Measurements from ENCODE around the gene SLC9A6. TPM values are rescaled to one million over a fixed set of nuclear protein-coding genes. Genes with fewer than 3 reads are reported as not detected.

The SLC9A6 gene
- total RNA-seq: 10 to 100 TPM; 15.2 to 21.7 (median 18.5) TPM

GRCh38 chrX:135985157-135985972 lies at the start of gene SLC9A6:
TSS of gene SLC9A6 (plus strand) at chrX:135985435. CDS start at chrX:135985659, 224 bp downstream.
- Histone ChIP-seq H3K9me3 (no peaks in the 10 kb centered on the region), H3K4me3 (replicated peaks in 1 of 3) (peak within 1 kb of the TSS; percentile 26 to 58 (median 45)), H3K27ac (peak within 1 kb of the TSS; percentile 28 to 63 (median 50)), H3K4me1 (no peaks in the 10 kb centered on the region), H3K36me3 (no peaks in the 10 kb centered on the region), H3K27me3 (no peaks in the 10 kb centered on the region)
- 1 to 2% methylated on average over 14 to 28 of the region's 68 CpGs for WGBS, 2 donors
- DNase-seq: peak; percentile 73 to 76
- intact Hi-C loops (cut with DNase I): no loop called here
- TF ChIP-seq POLR2A (IDR thresholded peaks at IDR 0.05): peak in 1 of 2 donors; percentile 59
- no peak for TF ChIP-seq CTCF (IDR thresholded peaks at IDR 0.05)

GRCh38 chrX:135944486-135944885 lies 40.7 kb upstream of the SLC9A6 start:
- Histone ChIP-seq H3K27ac (no peak overlapping the region), H3K27me3 (no peaks in the 10 kb centered on the region), H3K9me3 (no peaks in the 10 kb centered on the region), H3K4me3 (replicated peaks in 1 of 3) (no peak overlapping the region), H3K36me3 (no peaks in the 10 kb centered on the region), H3K4me1 (no peaks in the 10 kb centered on the region)
- DNase-seq: no peak
- intact Hi-C loops (cut with DNase I): no loop called here
- TF ChIP-seq POLR2A (IDR thresholded peaks at IDR 0.05) (no peak), CTCF (IDR thresholded peaks at IDR 0.05) (no peak)
- 87 to 91% methylated on average over 2 of the region's 2 CpGs for WGBS, 2 donors

- DNase-seq: no peak
- WGBS, 2 donors: 90 to 98% methylated on average over 4 of the region's 4 CpGs
- no peak overlapping the region for H3K4me3 ChIP-seq (replicated peaks in 1 of 3)
- no peak overlapping the region for H3K27ac ChIP-seq
- no peaks in the 10 kb centered on the region for H3K27me3 ChIP-seq
- no peaks in the 10 kb centered on the region for H3K9me3 ChIP-seq
- H3K36me3 ChIP-seq: no peaks in the 10 kb centered on the region
- no peaks in the 10 kb centered on the region for H3K4me1 ChIP-seq
- TF ChIP-seq CTCF (IDR thresholded peaks at IDR 0.05): no peak
- intact Hi-C loops (cut with DNase I): no loop called here
Measured at GRCh38 chrX:135951291-135951690, 33.9 kb upstream of the SLC9A6 start.

- TF ChIP-seq CTCF (IDR thresholded peaks at IDR 0.05): no peak
- no peak for TF ChIP-seq POLR2A (IDR thresholded peaks at IDR 0.05)
- intact Hi-C loops (cut with DNase I): no loop called here
- no peaks in the 10 kb centered on the region for H3K36me3 ChIP-seq
- no peaks in the 10 kb centered on the region for H3K27me3 ChIP-seq
- H3K4me3 ChIP-seq (replicated peaks in 1 of 3): peak overlapping the region; percentile 56 to 79 (median 78)
- DNase-seq: peak; percentile 5 to 9
- H3K4me1 ChIP-seq: peaks cover 0 to 7% of the 10 kb centered on the region in 2 donors
- WGBS, 2 donors: 1 to 2% methylated on average over 9 to 10 of the region's 10 CpGs
- peak overlapping the region; percentile 88 to 90 (median 89) for H3K27ac ChIP-seq
- no peaks in the 10 kb centered on the region for H3K9me3 ChIP-seq
Measured at GRCh38 chrX:135973025-135973547, 12.1 kb upstream of the SLC9A6 start.
